Thyroid gland (tissue), 4 donors: Measurements from ENCODE around the gene PIP4P1. TPM values are rescaled to one million over a fixed set of nuclear protein-coding genes. Genes with fewer than 3 reads are reported as not detected.

Source experiments
- DNase-seq, 2 donors: peaks; one replicate each; pipeline ENCODE4 v3.0.0-alpha.2; 2019
- H3K27ac ChIP-seq, 3 donors: fragments of 200-600 bp; sonication (generic); 1 replicate in 2 of 3; 2 replicates in 1 of 3; pipeline ENCODE4 v1.5.1; 2016 to 2019; ENCODE audit warnings: mild to moderate bottlenecking in 1 of 3, moderate library complexity in 1 of 3
- H3K27me3 ChIP-seq: fragments of 200-600 bp; sonication (generic); one replicate; pipeline ENCODE4 v1.5.1; 2019
- H3K36me3 ChIP-seq, 2 donors: fragments of 200-600 bp; sonication (generic); one replicate each; pipeline ENCODE4 v1.5.1; 2016 to 2019
- H3K4me1 ChIP-seq, 2 donors: fragments of 200-600 bp; sonication (generic); one replicate each; pipeline ENCODE4 v1.5.1; 2017 to 2019
- H3K4me3 ChIP-seq, 3 donors: fragments of 200-600 bp; sonication (generic); replicated peaks in 1 of 3; 1 replicate in 2 of 3; 2 replicates in 1 of 3; pipeline ENCODE4 v1.5.1; 2016; ENCODE audit warnings: mild to moderate bottlenecking in 1 of 3
- H3K9me3 ChIP-seq: fragments of 200-600 bp; sonication (generic); one replicate; pipeline ENCODE4 v1.5.1; 2017
- CTCF ChIP-seq, 6 experiments: fragments of 200-600 bp in 3 of 6; fragments of 450-650 bp in 3 of 6; sonication (generic) in 3 of 6; IDR thresholded peaks; one replicate each; pipeline ENCODE4 v1.5.1; 2016 to 2019; ENCODE audit warnings: antibody characterized with exemption in 6 of 6, mild to moderate bottlenecking in 2 of 6, inconsistent platforms in 1 of 6, moderate library complexity in 1 of 6
- POLR2A ChIP-seq, 2 donors: fragments of 450-650 bp; IDR thresholded peaks; one replicate each; pipeline ENCODE4 v1.6.1; 2017; ENCODE audit warnings: antibody characterized with exemption in 2 of 2, mild to moderate bottlenecking in 2 of 2, moderate library complexity in 1 of 2
- WGBS, 2 donors: methylation state at CpG; one replicate each; pipeline ENCODE4 v1.1.5; 2017; 5-methylcytosine and 5-hydroxymethylcytosine counted together
- intact Hi-C: fragments of 100-400 bp; cut with DNase I; formaldehyde crosslinking; loops from one replicate; pipeline ENCODE4 v1.15.1; 2023
- small RNA-seq: library from RNA; depleted of rRNA; stranded (forward); fragments of <200 nt; gene quantifications from one replicate; pipeline ENCODE3, GENCODE V24; 2016
- total RNA-seq, 4 donors: library from RNA; depleted of rRNA; stranded (reverse); fragments of >200 nt; gene quantifications; one replicate each; pipeline ENCODE4 v1.2.3, GENCODE V29; 2016

The PIP4P1 gene
- total RNA-seq, 4 donors from 2014 or later, result 15.4 to 29.1 (median 23.1) TPM

GRCh38 chr14:20409226-20409625 is 52.0 kb downstream of the PIP4P1 start:
- Histone ChIP-seq H3K9me3 (no peaks in the 10 kb centered on the region), H3K4me1 (peaks cover 0 to 5% of the 10 kb centered on the region in 2 donors), H3K27me3 (no peaks in the 10 kb centered on the region), H3K27ac (no peak overlapping the region), H3K36me3 (peaks cover 29 to 34% of the 10 kb centered on the region in 2 donors), H3K4me3 (no peak overlapping the region)
- WGBS, 2 donors, result 86 to 91% methylated on average over 2 of the region's 2 CpGs
- intact Hi-C loops, result no loop called here
- no peak for TF ChIP-seq POLR2A (IDR thresholded peaks at IDR 0.05)
- no peak for TF ChIP-seq CTCF (IDR thresholded peaks at IDR 0.05)
- no peak for DNase-seq

Small RNA genes within 50 kb of the gene (small RNA-seq; reads per million reads assigned to genes)
- gene RNA5SP382, result 2.6 reads per million, percentile 69 among the genes with 10 or more reads in this experiment

Other genes starting within 250 kb of the PIP4P1 start
- gene OR11H6, start 237.7 kb downstream of the PIP4P1 start, total RNA-seq, result not detected
- not detected for gene OR11H7, start 232.5 kb downstream of the PIP4P1 start, total RNA-seq
- not detected for gene OR11H4, start 222.1 kb downstream of the PIP4P1 start, total RNA-seq
- 10 to 100 TPM; 15.9 to 44.2 (median 19.2) TPM for gene TTC5, start 155.5 kb downstream of the PIP4P1 start, total RNA-seq
- 100 to 1,000 TPM in 2 of 4 donors, 10 to 100 TPM in 2; 57.2 to 150 (median 92.9) TPM for gene CCNB1IP1, start 128.2 kb downstream of the PIP4P1 start, total RNA-seq
- 10 to 100 TPM in 2 of 4 donors, 1 to 10 TPM in 2; 8.8 to 14.6 (median 9.7) TPM for gene PARP2, start 117.8 kb downstream of the PIP4P1 start, total RNA-seq
- gene TEP1, start 47.9 kb downstream of the PIP4P1 start, total RNA-seq, result 10 to 100 TPM; 26.6 to 39.3 (median 29.7) TPM
- gene KLHL33, start 25.3 kb downstream of the PIP4P1 start, total RNA-seq, result 1 to 10 TPM in 1 of 4 donors, under 1 TPM in 3; 0.27 to 2.0 (median 0.36) TPM
- gene OSGEP, start 6.6 kb downstream of the PIP4P1 start, total RNA-seq, result 10 to 100 TPM; 56.7 to 88.8 (median 75.0) TPM
- 100 to 1,000 TPM; 133 to 179 (median 142) TPM for gene APEX1, start 6.2 kb downstream of the PIP4P1 start, total RNA-seq
- 10 to 100 TPM; 13.9 to 29.3 (median 18.7) TPM for gene PNP, start 8.0 kb upstream of the PIP4P1 start, total RNA-seq
- not detected for gene RNASE10, start 44.1 kb upstream of the PIP4P1 start, total RNA-seq
- not detected for gene RNASE9, start 99.6 kb upstream of the PIP4P1 start, total RNA-seq
- not detected for gene RNASE11, start 126.6 kb upstream of the PIP4P1 start, total RNA-seq
- not detected for gene RNASE12, start 129.9 kb upstream of the PIP4P1 start, total RNA-seq
- gene OR6S1, start 180.3 kb upstream of the PIP4P1 start, total RNA-seq, result not detected
- gene RNASE4, start 223.1 kb upstream of the PIP4P1 start, total RNA-seq, result 10 to 100 TPM; 15.5 to 58.9 (median 45.8) TPM
- gene ANG, start 227.3 kb upstream of the PIP4P1 start, total RNA-seq, result 10 to 100 TPM in 1 of 4 donors, 1 to 10 TPM in 3; 2.8 to 17.6 (median 5.8) TPM